HCT116 (cell line): ENCODE data around the gene GNPTG. TPM values are rescaled to one million over a fixed set of nuclear protein-coding genes. Genes with fewer than 3 reads are reported as not detected.

Source experiments
- ATAC-seq: fragments of 200-7000 bp; cut with Tn5 transposase; 2 replicates; pipeline ENCODE4 v1.9.1; 2020; ENCODE audit warnings: mild to moderate bottlenecking, moderate library complexity
- BruUV-seq: library from RNA; stranded (reverse); fragments of 400-500 nt; replicated peaks from 2 replicates; lab custom pipeline; 2021; lab: Mats Ljungman, UMichigan
- CTCF ChIA-PET: fragments of 300-600 bp; sonication (Branson Sonifier 250); formaldehyde crosslinking; loops from one replicate; lab custom pipeline; 2021; ENCODE audit warnings: antibody characterized with exemption; lab: Charles Lee
- POLR2A ChIA-PET: fragments of 300-600, 350-600 bp; sonication (Branson Sonifier 250); formaldehyde crosslinking; loops from one replicate; lab custom pipeline; 2021; ENCODE audit warnings: antibody characterized with exemption; lab: Charles Lee
- RAD21 ChIA-PET, 2 experiments: fragments of 300-600 bp; sonication (Branson Sonifier 250); formaldehyde crosslinking; loops; one replicate each; lab custom pipeline; 2023; ENCODE audit warnings: low total read pairs in 2 of 2; ENCODE audit not compliant: uncharacterized antibody in 2 of 2, unreplicated experiment in 2 of 2, low non-redundant PET in 1 of 2; lab: Charles Lee
- DNase-seq: peaks from one replicate; pipeline ENCODE4 v3.0.0-alpha.2; 2010; ENCODE audit warnings: low read depth, low spot score
- H2AFZ ChIP-seq: fragments of 200-600 bp; shearing (Covaris generic), sonication (generic); 2 replicates; pipeline ENCODE4 v1.6.1; 2017; ENCODE audit warnings: low read depth, mixed run types, mixed read lengths, antibody characterized with exemption, low read length; ENCODE audit not compliant: poor library complexity, severe bottlenecking
- H3K27ac ChIP-seq: 2 replicates; pipeline ENCODE4 v1.5.1; 2012; ENCODE audit warnings: low read depth, low read length
- H3K27me3 ChIP-seq: fragments of 200-600 bp; sonication (generic); 2 replicates; pipeline ENCODE4 v1.6.1; 2016; ENCODE audit warnings: mixed run types, low read length, mixed read lengths; ENCODE audit not compliant: insufficient read depth
- H3K36me3 ChIP-seq, 2 experiments: fragments of 200-500 bp in 1 of 2; fragments of 200-600 bp in 1 of 2; sonication (Bioruptor generic) in 1 of 2; sonication (generic) in 1 of 2; 2 replicates each; pipeline versions ENCODE4 v1.5.1 to v1.6.1; 2014 to 2016; ENCODE audit warnings: low read length in 2 of 2, inconsistent platforms in 1 of 2, mixed read lengths in 1 of 2, mixed run types in 1 of 2; ENCODE audit not compliant: insufficient read depth in 2 of 2, control insufficient read depth in 1 of 2
- H3K4me1 ChIP-seq, 2 experiments: fragments of 200-600 bp in 1 of 2; sonication (generic) in 1 of 2; 2 replicates each; pipeline versions ENCODE4 v1.5.1 to v1.6.1; 2012 to 2017; ENCODE audit warnings: low read length in 2 of 2, inconsistent platforms in 1 of 2, mild to moderate bottlenecking in 1 of 2, mixed read lengths in 1 of 2, mixed run types in 1 of 2, moderate library complexity in 1 of 2; ENCODE audit not compliant: insufficient read depth in 2 of 2, control insufficient read depth in 1 of 2
- H3K4me2 ChIP-seq: fragments of 200-600 bp; sonication (generic); 2 replicates; pipeline ENCODE4 v1.6.1; 2017; ENCODE audit warnings: mixed run types, low read length, mixed read lengths
- H3K4me3 ChIP-seq, 2 experiments: fragments of 200-600 bp in 1 of 2; sonication (generic) in 1 of 2; replicated peaks in 1 of 2; 2 replicates each; pipeline ENCODE4 v1.5.1; 2011 to 2016; ENCODE audit warnings: low read length in 2 of 2, control low read depth in 1 of 2, low read depth in 1 of 2, mild to moderate bottlenecking in 1 of 2, mixed read lengths in 1 of 2, mixed run types in 1 of 2
- H3K79me2 ChIP-seq: fragments of 200-600 bp; sonication (generic); 2 replicates; pipeline ENCODE4 v1.6.1; 2017; ENCODE audit warnings: mild to moderate bottlenecking, mixed run types, low read length, moderate library complexity, mixed read lengths; ENCODE audit not compliant: insufficient read depth
- H3K9ac ChIP-seq: fragments of 200-600 bp; sonication (generic); 2 replicates; pipeline ENCODE4 v1.6.1; 2016; ENCODE audit warnings: low read length, mixed read lengths
- H3K9me2 ChIP-seq: fragments of 200-600 bp; sonication (generic), shearing (Covaris generic); 2 replicates; pipeline ENCODE4 v1.6.1; 2017; ENCODE audit warnings: mixed run types, mild to moderate bottlenecking, moderate library complexity; ENCODE audit not compliant: insufficient read depth
- H3K9me3 ChIP-seq, 2 experiments: fragments of 200-500 bp in 1 of 2; fragments of 200-600 bp in 1 of 2; sonication (Bioruptor generic) in 1 of 2; sonication (generic) in 1 of 2; 2 replicates each; pipeline ENCODE4 v1.6.1; 2014 to 2017; ENCODE audit warnings: low read length in 2 of 2, mixed read lengths in 2 of 2, inconsistent platforms in 1 of 2, low read depth in 1 of 2, mild to moderate bottlenecking in 1 of 2, mixed run types in 1 of 2, moderate library complexity in 1 of 2; ENCODE audit not compliant: control insufficient read depth in 1 of 2, insufficient read depth in 1 of 2
- H4K20me1 ChIP-seq: fragments of 200-600 bp; sonication (generic), shearing (Covaris generic); 2 replicates; pipeline ENCODE4 v1.6.1; 2017; ENCODE audit warnings: mixed run types, mild to moderate bottlenecking, moderate library complexity; ENCODE audit not compliant: insufficient read depth
- RAD21 ChIP-seq: IDR thresholded peaks from 2 replicates; pipeline ENCODE4 v1.6.1; 2012; ENCODE audit warnings: low read depth, mild to moderate bottlenecking
- SIN3A ChIP-seq: IDR thresholded peaks from 2 replicates; pipeline ENCODE4 v1.6.1; 2012; ENCODE audit warnings: low read depth
- TCF7L2 ChIP-seq: IDR thresholded peaks from 2 replicates; pipeline ENCODE4 v1.7.0; 2011; ENCODE audit warnings: borderline replicate concordance, inconsistent platforms; ENCODE audit not compliant: insufficient read depth, insufficient read length; ENCODE audit errors: extremely low read depth
- YY1 ChIP-seq: IDR thresholded peaks from 2 replicates; pipeline ENCODE4 v1.6.1; 2011; ENCODE audit warnings: low read length, low read depth, moderate library complexity, mild to moderate bottlenecking; ENCODE audit not compliant: insufficient replicate concordance; ENCODE audit errors: extremely low read depth
- intact Hi-C: fragments of 100-400 bp; cut with micrococcal nuclease; formaldehyde crosslinking; loops from 2 replicates; pipeline ENCODE4 v1.10.0; 2022
- total RNA-seq: library from RNA; stranded (reverse); gene quantifications from one replicate; pipeline ENCODE4 v1.2.1, GENCODE V29; 2021; ENCODE audit not compliant: unreplicated experiment
- TF ChIP-seq, protein P1 (sequence below), 3 experiments: fragments of 200-600 bp in 1 of 3; sonication (generic) in 1 of 3; IDR thresholded peaks in 2 of 3; conservative IDR thresholded peaks in 1 of 3; 2 replicates each; pipeline ENCODE4 v1.5.1; 2012 to 2017; ENCODE audit warnings: low read depth in 2 of 3, low read length in 2 of 3, antibody characterized with exemption in 1 of 3, borderline replicate concordance in 1 of 3, control low read depth in 1 of 3, mild to moderate bottlenecking in 1 of 3, mixed read lengths in 1 of 3, mixed run types in 1 of 3, moderate library complexity in 1 of 3; ENCODE audit not compliant: insufficient read depth in 1 of 3
- TF ChIP-seq, protein P2 (sequence below): IDR thresholded peaks from 2 replicates; pipeline ENCODE4 v1.6.1; 2011; ENCODE audit warnings: mild to moderate bottlenecking, low read length, moderate library complexity; ENCODE audit not compliant: insufficient replicate concordance; ENCODE audit errors: extremely low read depth

GNPTG gene
- total RNA-seq, 1 experiment from 2014 or later, result 35.2 TPM

DNA sequence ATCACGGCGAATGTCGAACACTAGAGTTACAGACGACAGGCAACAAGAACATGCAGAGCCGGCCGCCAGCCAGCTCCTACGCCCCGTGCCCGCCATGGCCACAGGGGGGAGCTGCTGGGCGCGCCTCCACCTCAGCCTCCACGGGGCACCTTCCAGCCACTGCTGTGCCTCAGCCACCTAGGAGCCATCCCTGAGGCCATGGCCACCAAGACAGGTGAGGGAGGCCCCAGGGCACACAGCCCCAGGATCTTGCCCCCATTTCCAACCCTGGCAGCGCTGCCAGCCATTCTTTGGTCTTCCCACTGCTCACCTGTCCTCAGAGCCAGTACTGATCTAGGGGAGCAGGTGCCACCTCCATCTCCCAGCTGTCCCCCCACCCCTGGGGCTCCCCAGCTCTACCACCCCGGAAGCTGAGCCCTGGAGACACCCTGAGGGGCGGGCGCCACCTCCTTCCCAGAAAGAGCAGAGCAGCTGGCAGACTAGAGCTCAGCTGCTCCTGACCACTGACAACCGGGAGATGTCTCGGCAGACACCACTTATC lies 11.8 kb downstream of the GNPTG start:
- no peaks in the 10 kb centered on the region for H3K27me3 ChIP-seq
- POLR2A ChIA-PET, result interaction anchor here (1.2 kb wide), 1 partner anchor 55 kb away, joined by 3 read pairs; the partner anchor contains the start of gene UBE2I
- TF ChIP-seq YY1, result peak; percentile 33
- peak; percentile 74 for TF ChIP-seq RAD21
- TF ChIP-seq, protein P1, sequence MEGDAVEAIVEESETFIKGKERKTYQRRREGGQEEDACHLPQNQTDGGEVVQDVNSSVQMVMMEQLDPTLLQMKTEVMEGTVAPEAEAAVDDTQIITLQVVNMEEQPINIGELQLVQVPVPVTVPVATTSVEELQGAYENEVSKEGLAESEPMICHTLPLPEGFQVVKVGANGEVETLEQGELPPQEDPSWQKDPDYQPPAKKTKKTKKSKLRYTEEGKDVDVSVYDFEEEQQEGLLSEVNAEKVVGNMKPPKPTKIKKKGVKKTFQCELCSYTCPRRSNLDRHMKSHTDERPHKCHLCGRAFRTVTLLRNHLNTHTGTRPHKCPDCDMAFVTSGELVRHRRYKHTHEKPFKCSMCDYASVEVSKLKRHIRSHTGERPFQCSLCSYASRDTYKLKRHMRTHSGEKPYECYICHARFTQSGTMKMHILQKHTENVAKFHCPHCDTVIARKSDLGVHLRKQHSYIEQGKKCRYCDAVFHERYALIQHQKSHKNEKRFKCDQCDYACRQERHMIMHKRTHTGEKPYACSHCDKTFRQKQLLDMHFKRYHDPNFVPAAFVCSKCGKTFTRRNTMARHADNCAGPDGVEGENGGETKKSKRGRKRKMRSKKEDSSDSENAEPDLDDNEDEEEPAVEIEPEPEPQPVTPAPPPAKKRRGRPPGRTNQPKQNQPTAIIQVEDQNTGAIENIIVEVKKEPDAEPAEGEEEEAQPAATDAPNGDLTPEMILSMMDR (IDR thresholded peaks at IDR 0.05 in 2 of 3, conservative IDR thresholded peaks at IDR 0.05 in 1 of 3; ENCODE audit: borderline replicate concordance in 1 of 3, insufficient read depth in 1 of 3, low read depth in 2 of 3, low read length in 2 of 3), result peak; percentile 70 to 93 (median 88)
- TF ChIP-seq SIN3A, result no peak

GRCh38 chr16:1364510-1364909 lies 12.8 kb downstream of the GNPTG start:
- TF ChIP-seq YY1 (no peak), TCF7L2 (no peak)
- TF ChIP-seq, protein P2, sequence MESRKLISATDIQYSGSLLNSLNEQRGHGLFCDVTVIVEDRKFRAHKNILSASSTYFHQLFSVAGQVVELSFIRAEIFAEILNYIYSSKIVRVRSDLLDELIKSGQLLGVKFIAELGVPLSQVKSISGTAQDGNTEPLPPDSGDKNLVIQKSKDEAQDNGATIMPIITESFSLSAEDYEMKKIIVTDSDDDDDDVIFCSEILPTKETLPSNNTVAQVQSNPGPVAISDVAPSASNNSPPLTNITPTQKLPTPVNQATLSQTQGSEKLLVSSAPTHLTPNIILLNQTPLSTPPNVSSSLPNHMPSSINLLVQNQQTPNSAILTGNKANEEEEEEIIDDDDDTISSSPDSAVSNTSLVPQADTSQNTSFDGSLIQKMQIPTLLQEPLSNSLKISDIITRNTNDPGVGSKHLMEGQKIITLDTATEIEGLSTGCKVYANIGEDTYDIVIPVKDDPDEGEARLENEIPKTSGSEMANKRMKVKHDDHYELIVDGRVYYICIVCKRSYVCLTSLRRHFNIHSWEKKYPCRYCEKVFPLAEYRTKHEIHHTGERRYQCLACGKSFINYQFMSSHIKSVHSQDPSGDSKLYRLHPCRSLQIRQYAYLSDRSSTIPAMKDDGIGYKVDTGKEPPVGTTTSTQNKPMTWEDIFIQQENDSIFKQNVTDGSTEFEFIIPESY, result no peak
- BruUV-seq, result no TSS peak
- DNase-seq (no peak), ATAC-seq (no peak)
- Histone ChIP-seq H3K4me2 (no peak overlapping the region), H3K9me3 (no peaks in the 10 kb centered on the region), H4K20me1 (peaks cover 3% of the 10 kb centered on the region; the same call in 1 of the 2 replicates), H3K4me1 (peaks cover 0 to 7% of the 10 kb centered on the region in 2 experiments; a peak in 1 of 4 replicates), H3K9ac (no peak overlapping the region), H3K4me3 (no peak overlapping the region), H3K79me2 (peaks cover 42% of the 10 kb centered on the region), H3K27me3 (no peaks in the 10 kb centered on the region), H3K36me3 (peaks cover 29 to 42% of the 10 kb centered on the region in 2 experiments), H3K9me2 (no peaks in the 10 kb centered on the region), H3K27ac (no peak overlapping the region), H2AFZ (no peak overlapping the region)
- intact Hi-C loops, result loop anchor here (10.0 kb wide), 1 partner anchor 50 kb away; the partner anchor contains the start of gene UNKL
- CTCF ChIA-PET, result interaction anchor here (1.2 to 1.6 kb wide), 2 partner anchors 8 to 48 kb away, joined by 3 to 5 read pairs; no protein-coding TSS in a partner anchor
- RAD21 ChIA-PET, result no interaction called here
- POLR2A ChIA-PET, result no interaction called here

More for the DNA sequence above, 11.8 kb downstream of the GNPTG start:
- H2AFZ ChIP-seq, result no peak overlapping the region
- H3K4me1 ChIP-seq, result peaks cover 4 to 15% of the 10 kb centered on the region in 2 experiments
- peak; percentile 96 for ATAC-seq
- DNase-seq, result peak; percentile 23
- H3K9ac ChIP-seq, result no peak overlapping the region
- ChIA-PET RAD21 (interaction anchor here in 1 of 2 experiments (0.9 kb wide), 1 partner anchor 16 kb away, joined by 3 read pairs; no protein-coding TSS in a partner anchor), CTCF (interaction anchor here (0.9 to 1.6 kb wide), 10 partner anchors 9 to 360 kb away, joined by 3 to 5 read pairs (median 3); partner anchors contain the start of genes CRAMP1, IFT140 and UQCC4)
- H4K20me1 ChIP-seq, result peaks cover 3% of the 10 kb centered on the region; the same call in 1 of the 2 replicates
- intact Hi-C loops, result loop anchor here (10.0 kb wide), 1 partner anchor 51 kb away; the partner anchor contains the start of gene UNKL
- no peak overlapping the region for H3K4me2 ChIP-seq
- no peaks in the 10 kb centered on the region for H3K9me3 ChIP-seq
- peaks cover 51% of the 10 kb centered on the region for H3K79me2 ChIP-seq
- H3K36me3 ChIP-seq, result peaks cover 29 to 42% of the 10 kb centered on the region in 2 experiments
- BruUV-seq, result TSS peak; percentile 22
- H3K4me3 ChIP-seq, result no peak overlapping the region
- no peak overlapping the region for H3K27ac ChIP-seq
- no peaks in the 10 kb centered on the region for H3K9me2 ChIP-seq
